ENCODE measurements around the gene EXOSC10. TPM values are rescaled to one million over a fixed set of nuclear protein-coding genes. Genes with fewer than 3 reads are reported as not detected.
"Not testable (repeated sequence)": the region's sequence is repeated elsewhere in the genome, so short reads cannot be mapped to it uniquely, and the experiment has no call there.

Gene EXOSC10
- total RNA-seq, 1 experiment from 2014 or later = 57.7 TPM

GRCh38 chr1:11107599-11107998, 7.9 kb upstream of the EXOSC10 start:
- no peak overlapping the region for H3K27ac ChIP-seq
- BruUV-seq (replicated peaks) = no TSS peak
- CTCF ChIA-PET = no interaction called here
- no peaks in the 10 kb centered on the region for H3F3A ChIP-seq (ENCODE audit: insufficient read depth, low read depth)
- no peaks in the 10 kb centered on the region for H3K4me1 ChIP-seq (replicated peaks; ENCODE audit: insufficient read depth)
- intact Hi-C loops (cut with micrococcal nuclease; ENCODE audit: unreplicated experiment) = no loop called here
- H3K4me2 ChIP-seq = no peak overlapping the region
- H2AFZ ChIP-seq = no peak overlapping the region
- H3K9me2 ChIP-seq (ENCODE audit: insufficient read depth) = no peaks in the 10 kb centered on the region
- H3K4me3 ChIP-seq = no peak overlapping the region
- H3K27me3 ChIP-seq (ENCODE audit: insufficient read depth, low read depth) = no peaks in the 10 kb centered on the region
- H3K79me2 ChIP-seq (ENCODE audit: low read depth) = no peaks in the 10 kb centered on the region
- no peak for DNase-seq
- no peaks in the 10 kb centered on the region for H4K20me1 ChIP-seq (ENCODE audit: insufficient read depth)
- TF ChIP-seq EZH2 (IDR thresholded peaks at IDR 0.05; ENCODE audit: low read depth) = no peak
- TF ChIP-seq, protein P1, sequence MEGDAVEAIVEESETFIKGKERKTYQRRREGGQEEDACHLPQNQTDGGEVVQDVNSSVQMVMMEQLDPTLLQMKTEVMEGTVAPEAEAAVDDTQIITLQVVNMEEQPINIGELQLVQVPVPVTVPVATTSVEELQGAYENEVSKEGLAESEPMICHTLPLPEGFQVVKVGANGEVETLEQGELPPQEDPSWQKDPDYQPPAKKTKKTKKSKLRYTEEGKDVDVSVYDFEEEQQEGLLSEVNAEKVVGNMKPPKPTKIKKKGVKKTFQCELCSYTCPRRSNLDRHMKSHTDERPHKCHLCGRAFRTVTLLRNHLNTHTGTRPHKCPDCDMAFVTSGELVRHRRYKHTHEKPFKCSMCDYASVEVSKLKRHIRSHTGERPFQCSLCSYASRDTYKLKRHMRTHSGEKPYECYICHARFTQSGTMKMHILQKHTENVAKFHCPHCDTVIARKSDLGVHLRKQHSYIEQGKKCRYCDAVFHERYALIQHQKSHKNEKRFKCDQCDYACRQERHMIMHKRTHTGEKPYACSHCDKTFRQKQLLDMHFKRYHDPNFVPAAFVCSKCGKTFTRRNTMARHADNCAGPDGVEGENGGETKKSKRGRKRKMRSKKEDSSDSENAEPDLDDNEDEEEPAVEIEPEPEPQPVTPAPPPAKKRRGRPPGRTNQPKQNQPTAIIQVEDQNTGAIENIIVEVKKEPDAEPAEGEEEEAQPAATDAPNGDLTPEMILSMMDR (conservative IDR thresholded peaks at IDR 0.05) = no peak
- no peaks in the 10 kb centered on the region for H3K9me3 ChIP-seq (ENCODE audit: insufficient read depth, low read depth)
- POLR2A ChIA-PET (ENCODE audit: unreplicated experiment) = interaction anchor here (0.5 kb wide), 1 partner anchor 9 kb away, joined by 4 read pairs; no protein-coding TSS in a partner anchor
- H3K36me3 ChIP-seq (ENCODE audit: low read depth) = no peaks in the 10 kb centered on the region

GRCh38 chr1:11105586-11105985, 5.9 kb upstream of the EXOSC10 start:
- intact Hi-C loops (cut with micrococcal nuclease; ENCODE audit: unreplicated experiment) = no loop called here
- TF ChIP-seq EZH2 (IDR thresholded peaks at IDR 0.05; ENCODE audit: low read depth) = no peak
- TF ChIP-seq, protein P1 (conservative IDR thresholded peaks at IDR 0.05) = no peak
- H3K4me2 ChIP-seq = no peak overlapping the region
- H3K36me3 ChIP-seq (ENCODE audit: low read depth) = no peaks in the 10 kb centered on the region
- no TSS peak for BruUV-seq (replicated peaks)
- ChIA-PET CTCF (no interaction called here), POLR2A (ENCODE audit: unreplicated experiment) (no interaction called here)
- no peak overlapping the region for H3K27ac ChIP-seq
- no peaks in the 10 kb centered on the region for H3K27me3 ChIP-seq (ENCODE audit: insufficient read depth, low read depth)
- DNase-seq = no peak
- no peaks in the 10 kb centered on the region for H4K20me1 ChIP-seq (ENCODE audit: insufficient read depth)
- H3F3A ChIP-seq (ENCODE audit: insufficient read depth, low read depth) = no peaks in the 10 kb centered on the region
- H3K4me1 ChIP-seq (replicated peaks; ENCODE audit: insufficient read depth) = no peaks in the 10 kb centered on the region
- H3K9me3 ChIP-seq (ENCODE audit: insufficient read depth, low read depth) = no peaks in the 10 kb centered on the region
- H3K9me2 ChIP-seq (ENCODE audit: insufficient read depth) = no peaks in the 10 kb centered on the region
- no peaks in the 10 kb centered on the region for H3K79me2 ChIP-seq (ENCODE audit: low read depth)
- no peak overlapping the region for H2AFZ ChIP-seq
- no peak overlapping the region for H3K4me3 ChIP-seq

DNA sequence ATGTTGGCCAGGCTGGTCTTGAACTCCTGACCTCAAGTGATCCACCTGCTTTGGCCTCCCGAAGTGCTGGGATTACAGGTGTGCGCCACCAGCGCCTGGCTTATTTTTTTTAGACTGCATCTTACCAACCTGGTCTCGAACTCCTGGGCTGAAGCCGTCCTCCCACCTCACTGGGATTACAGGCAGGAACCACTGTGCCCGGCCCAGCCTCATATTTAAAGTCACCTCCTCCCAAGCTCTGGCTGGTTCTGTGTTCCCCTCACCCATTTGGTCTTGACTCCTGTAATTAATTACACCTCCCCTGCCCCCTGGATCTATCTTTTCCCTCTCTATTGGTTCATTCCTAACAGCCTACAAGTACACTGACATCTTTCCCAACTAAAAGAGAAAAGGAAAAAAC, 1.7 kb upstream of the EXOSC10 start:
- Histone ChIP-seq H3K36me3 (ENCODE audit: low read depth) (no peaks in the 10 kb centered on the region), H3K9me3 (ENCODE audit: insufficient read depth, low read depth) (no peaks in the 10 kb centered on the region), H3K9me2 (ENCODE audit: insufficient read depth) (no peaks in the 10 kb centered on the region), H3K4me2 (no peak overlapping the region), H3K4me3 (no peak overlapping the region), H3F3A (ENCODE audit: insufficient read depth, low read depth) (no peaks in the 10 kb centered on the region), H3K27me3 (ENCODE audit: insufficient read depth, low read depth) (no peaks in the 10 kb centered on the region), H3K79me2 (ENCODE audit: low read depth) (peaks cover 19% of the 10 kb centered on the region), H4K20me1 (ENCODE audit: insufficient read depth) (no peaks in the 10 kb centered on the region), H3K4me1 (replicated peaks; ENCODE audit: insufficient read depth) (peaks cover 5% of the 10 kb centered on the region; the same call in 1 of the 2 replicates), H3K27ac (no peak overlapping the region), H2AFZ (no peak overlapping the region)
- intact Hi-C loops (cut with micrococcal nuclease; ENCODE audit: unreplicated experiment) = no loop called here
- no peak for DNase-seq
- BruUV-seq (replicated peaks) = no TSS peak
- CTCF ChIA-PET = no interaction called here
- POLR2A ChIA-PET (ENCODE audit: unreplicated experiment) = no interaction called here
- no peak for TF ChIP-seq EZH2 (IDR thresholded peaks at IDR 0.05; ENCODE audit: low read depth)
- TF ChIP-seq, protein P1 (conservative IDR thresholded peaks at IDR 0.05) = no peak

- H3K4me1 ChIP-seq (replicated peaks; ENCODE audit: insufficient read depth); H3K4me2 ChIP-seq; H3K27ac ChIP-seq; H3K36me3 ChIP-seq (ENCODE audit: low read depth); POLR2A ChIA-PET (ENCODE audit: unreplicated experiment); intact Hi-C loops (cut with micrococcal nuclease; ENCODE audit: unreplicated experiment); H3K27me3 ChIP-seq (ENCODE audit: insufficient read depth, low read depth); H3K4me3 ChIP-seq; CTCF ChIA-PET; BruUV-seq (replicated peaks); H3K9me2 ChIP-seq (ENCODE audit: insufficient read depth); H3F3A ChIP-seq (ENCODE audit: insufficient read depth, low read depth); H3K9me3 ChIP-seq (ENCODE audit: insufficient read depth, low read depth); H2AFZ ChIP-seq; DNase-seq; H4K20me1 ChIP-seq (ENCODE audit: insufficient read depth): not testable (repeated sequence)
- H3K79me2 ChIP-seq (ENCODE audit: low read depth) = peaks cover 19% of the 10 kb centered on the region
Measured at GRCh38 chr1:11100806-11101205, 1.1 kb upstream of the EXOSC10 start.

Data from PC-9 (cell line).